ENCODE results near the gene PRPF40A.

Gene PRPF40A

GRCh38 chr2:152609699-152610098 is 107.6 kb downstream of the PRPF40A start:
- H3K9me3 ChIP-seq (ENCODE audit: control insufficient read depth, insufficient read depth, low read depth, low read length), result no peaks in the 10 kb centered on the region
- CTCF ChIA-PET, result interaction anchor here (0.6 to 0.7 kb wide), 2 partner anchors 203 to 612 kb away, joined by 3 read pairs; no protein-coding TSS in a partner anchor
- no peak for TF ChIP-seq SALL2 (tag by site-specific recombination; IDR thresholded peaks at IDR 0.05; ENCODE audit: borderline replicate concordance)
- no peak for TF ChIP-seq ZNF311 (tag by site-specific recombination; IDR thresholded peaks at IDR 0.05; ENCODE audit: borderline replicate concordance)
- no peak for TF ChIP-seq ZNF354C (tag by site-specific recombination; IDR thresholded peaks at IDR 0.05; ENCODE audit: borderline replicate concordance, low read depth)
- TF ChIP-seq ZFP41 (tag by site-specific recombination; IDR thresholded peaks at IDR 0.05; ENCODE audit: borderline replicate concordance), result no peak
- no peak for TF ChIP-seq PRDM2 (tag by site-specific recombination; IDR thresholded peaks at IDR 0.05; ENCODE audit: borderline replicate concordance)
- no peak for TF ChIP-seq ZNF654 (tag by site-specific recombination; IDR thresholded peaks at IDR 0.05; ENCODE audit: low read depth)
- no peak for TF ChIP-seq ZNF660 (tag by site-specific recombination; IDR thresholded peaks at IDR 0.05)
- no peak for TF ChIP-seq ZBTB20 (tag by site-specific recombination; IDR thresholded peaks at IDR 0.05)
- no peak for TF ChIP-seq ZNF10 (tag by site-specific recombination; IDR thresholded peaks at IDR 0.05)
- no peak for TF ChIP-seq ZBTB48 (tag by site-specific recombination; IDR thresholded peaks at IDR 0.05)
- no peak for TF ChIP-seq PRDM1 (tag by site-specific recombination; IDR thresholded peaks at IDR 0.05)
- no peak for TF ChIP-seq BCL6B (tag by site-specific recombination; IDR thresholded peaks at IDR 0.05)
- no peak for TF ChIP-seq ZNF211 (tag by site-specific recombination; IDR thresholded peaks at IDR 0.05; ENCODE audit: low read depth)
- TF ChIP-seq ZNF610 (tag by site-specific recombination; IDR thresholded peaks at IDR 0.05; ENCODE audit: borderline replicate concordance), result no peak
- no peak for TF ChIP-seq ZNF843 (tag by site-specific recombination; IDR thresholded peaks at IDR 0.05)
- no peak for TF ChIP-seq GLI2 (tag by site-specific recombination; IDR thresholded peaks at IDR 0.05; ENCODE audit: borderline replicate concordance, low read depth)
- TF ChIP-seq ZNF791 (tag by site-specific recombination; IDR thresholded peaks at IDR 0.05), result no peak
- no peak for TF ChIP-seq ZNF223 (tag by site-specific recombination; IDR thresholded peaks at IDR 0.05)
- H3K36me3 ChIP-seq (ENCODE audit: control insufficient read depth in 2 of 2, insufficient read depth in 1 of 2, low read length in 2 of 2), result peaks cover 0 to 7% of the 10 kb centered on the region in 2 experiments; a peak in 1 of 3 replicates
- no peaks in the 10 kb centered on the region for H3K4me1 ChIP-seq (ENCODE audit: control insufficient read depth, insufficient read depth, low read length)
- no peak overlapping the region for H3K27ac ChIP-seq (ENCODE audit: extremely low read depth, low read depth, low read length)
- no peak overlapping the region for H3K4me3 ChIP-seq (ENCODE audit: low read depth, low read length)
- POLR2A ChIA-PET, result no interaction called here

- CTCF ChIA-PET, result interaction anchor here (0.6 to 0.7 kb wide), 2 partner anchors 202 to 613 kb away, joined by 3 read pairs; no protein-coding TSS in a partner anchor
- Histone ChIP-seq H3K27ac (ENCODE audit: extremely low read depth, low read depth, low read length) (no peak overlapping the region), H3K36me3 (ENCODE audit: control insufficient read depth in 2 of 2, insufficient read depth in 1 of 2, low read length in 2 of 2) (peaks cover 0 to 6% of the 10 kb centered on the region in 2 experiments; a peak in 1 of 3 replicates), H3K9me3 (ENCODE audit: control insufficient read depth, insufficient read depth, low read depth, low read length) (no peaks in the 10 kb centered on the region), H3K4me1 (ENCODE audit: control insufficient read depth, insufficient read depth, low read length) (no peaks in the 10 kb centered on the region), H3K4me3 (ENCODE audit: low read depth, low read length) (no peak overlapping the region)
- POLR2A ChIA-PET, result no interaction called here
- TF ChIP-seq ZBTB17 (tag by site-specific recombination; IDR thresholded peaks at IDR 0.05) (no peak), RBAK (tag by site-specific recombination; IDR thresholded peaks at IDR 0.05) (no peak), ZBTB48 (tag by site-specific recombination; IDR thresholded peaks at IDR 0.05) (no peak), YY2 (tag by site-specific recombination; IDR thresholded peaks at IDR 0.05) (no peak), ZNF416 (tag by site-specific recombination; IDR thresholded peaks at IDR 0.05) (no peak), ZNF768 (tag by site-specific recombination; IDR thresholded peaks at IDR 0.05) (no peak), ZNF623 (tag by site-specific recombination; IDR thresholded peaks at IDR 0.05) (no peak), ZNF747 (tag by site-specific recombination; IDR thresholded peaks at IDR 0.05) (no peak), OVOL3 (tag by site-specific recombination; IDR thresholded peaks at IDR 0.05) (no peak)
Observed at GRCh38 chr2:152609154-152609553, 108.1 kb downstream of the PRPF40A start.
